Measurements from ENCODE around the gene OGFOD3. TPM values are rescaled to one million over a fixed set of nuclear protein-coding genes. Genes with fewer than 3 reads are reported as not detected.

The OGFOD3 gene
- total RNA-seq, 4 donors from 2014 or later: 12.4 to 30.1 (median 24.0) TPM

- H3K27me3 ChIP-seq: peaks cover 0 to 37% of the 10 kb centered on the region in 2 donors
- H3K27ac ChIP-seq: no peak overlapping the region
- no peaks in the 10 kb centered on the region for H3K9me3 ChIP-seq
- peaks cover 0 to 19% (median 9%) of the 10 kb centered on the region in 4 donors for H3K4me1 ChIP-seq
- no peak overlapping the region for H3K4me3 ChIP-seq
- TF ChIP-seq POLR2A (IDR thresholded peaks at IDR 0.05): no peak
- TF ChIP-seq, protein P1, sequence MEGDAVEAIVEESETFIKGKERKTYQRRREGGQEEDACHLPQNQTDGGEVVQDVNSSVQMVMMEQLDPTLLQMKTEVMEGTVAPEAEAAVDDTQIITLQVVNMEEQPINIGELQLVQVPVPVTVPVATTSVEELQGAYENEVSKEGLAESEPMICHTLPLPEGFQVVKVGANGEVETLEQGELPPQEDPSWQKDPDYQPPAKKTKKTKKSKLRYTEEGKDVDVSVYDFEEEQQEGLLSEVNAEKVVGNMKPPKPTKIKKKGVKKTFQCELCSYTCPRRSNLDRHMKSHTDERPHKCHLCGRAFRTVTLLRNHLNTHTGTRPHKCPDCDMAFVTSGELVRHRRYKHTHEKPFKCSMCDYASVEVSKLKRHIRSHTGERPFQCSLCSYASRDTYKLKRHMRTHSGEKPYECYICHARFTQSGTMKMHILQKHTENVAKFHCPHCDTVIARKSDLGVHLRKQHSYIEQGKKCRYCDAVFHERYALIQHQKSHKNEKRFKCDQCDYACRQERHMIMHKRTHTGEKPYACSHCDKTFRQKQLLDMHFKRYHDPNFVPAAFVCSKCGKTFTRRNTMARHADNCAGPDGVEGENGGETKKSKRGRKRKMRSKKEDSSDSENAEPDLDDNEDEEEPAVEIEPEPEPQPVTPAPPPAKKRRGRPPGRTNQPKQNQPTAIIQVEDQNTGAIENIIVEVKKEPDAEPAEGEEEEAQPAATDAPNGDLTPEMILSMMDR (IDR thresholded peaks at IDR 0.05): no peak
- no peaks in the 10 kb centered on the region for H3K36me3 ChIP-seq
- peak in 1 of 3 donors; percentile 42 for DNase-seq
Observed at GRCh38 chr17:82372249-82373071, 45.9 kb downstream of the OGFOD3 start.

- DNase-seq: peak in 1 of 3 donors; percentile 34
- Histone ChIP-seq H3K36me3 (no peaks in the 10 kb centered on the region), H3K27ac (no peak within 1 kb of the TSS), H3K4me3 (peak within 1 kb of the TSS; percentile 0 to 51 (median 35)), H3K27me3 (peaks cover 0 to 37% of the 10 kb centered on the region in 2 donors), H3K9me3 (no peaks in the 10 kb centered on the region), H3K4me1 (peaks cover 0 to 19% (median 9%) of the 10 kb centered on the region in 4 donors)
- TF ChIP-seq, protein P1 (IDR thresholded peaks at IDR 0.05): no peak
- TF ChIP-seq POLR2A (IDR thresholded peaks at IDR 0.05): no peak
Observed at GRCh38 chr17:82371333-82372248, 46.8 kb downstream of the OGFOD3 start, which contains the start of gene UTS2R. Gene UTS2R (plus strand): TSS chr17:82371765. CDS start chr17:82374325, 2,560 bp downstream.

DNA sequence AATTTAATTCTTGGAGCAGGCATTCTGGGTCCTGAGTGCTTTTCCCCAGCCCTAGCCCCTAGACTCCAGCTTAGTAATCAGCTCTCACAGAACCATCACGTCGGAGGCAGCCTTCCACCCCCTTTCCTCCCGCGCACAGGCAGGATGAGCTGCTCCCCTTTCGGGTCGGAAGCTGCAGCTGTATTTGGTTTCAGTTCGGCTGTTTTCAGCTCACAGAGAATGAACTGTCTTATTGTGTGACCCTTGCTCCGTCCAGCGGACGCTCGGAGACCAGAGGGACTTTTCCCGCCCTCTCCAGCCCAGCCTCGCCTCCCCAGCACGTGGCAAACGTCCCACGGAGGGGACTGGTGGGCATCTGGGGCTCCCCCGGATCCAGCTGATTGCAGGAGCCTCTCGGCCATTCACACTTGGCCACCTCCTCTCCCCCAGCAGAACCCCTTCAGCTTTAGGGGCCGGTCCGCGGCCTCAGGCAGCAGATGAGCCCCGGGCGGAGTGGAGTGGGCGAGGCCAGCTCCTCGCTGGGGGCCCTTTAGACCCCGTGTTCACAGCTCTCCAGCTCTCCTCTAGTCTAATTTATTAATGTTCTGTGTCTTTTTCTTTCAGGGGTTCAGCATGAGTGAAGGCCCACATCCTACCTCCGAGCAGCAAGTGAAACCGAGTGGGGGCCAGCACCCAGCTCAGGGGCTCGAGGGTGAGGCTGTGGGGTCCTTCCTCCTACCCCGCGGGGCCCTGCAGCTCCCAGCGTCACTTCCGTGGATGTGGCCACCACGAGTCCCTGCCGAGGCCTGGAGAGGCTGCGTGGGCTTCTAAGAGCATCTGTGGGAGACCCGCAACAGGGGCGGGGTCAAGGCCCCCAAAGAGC, 47.7 kb downstream of the OGFOD3 start:
- H3K4me3 ChIP-seq: peak overlapping the region; percentile 0 to 51 (median 35)
- H3K27me3 ChIP-seq: peaks cover 0 to 37% of the 10 kb centered on the region in 2 donors
- H3K9me3 ChIP-seq: no peaks in the 10 kb centered on the region
- TF ChIP-seq, protein P1 (IDR thresholded peaks at IDR 0.05): no peak
- TF ChIP-seq POLR2A (IDR thresholded peaks at IDR 0.05): no peak
- H3K4me1 ChIP-seq: peaks cover 0 to 19% (median 9%) of the 10 kb centered on the region in 4 donors
- H3K36me3 ChIP-seq: no peaks in the 10 kb centered on the region
- H3K27ac ChIP-seq: no peak overlapping the region
- DNase-seq: peak; percentile 32 to 60 (median 46)

- H3K27ac ChIP-seq: no peak overlapping the region
- peaks cover 0 to 23% of the 10 kb centered on the region in 2 donors for H3K27me3 ChIP-seq
- TF ChIP-seq, protein P1 (IDR thresholded peaks at IDR 0.05): no peak
- TF ChIP-seq POLR2A (IDR thresholded peaks at IDR 0.05): no peak
Observed at GRCh38 chr17:82369211-82369610, 49.2 kb downstream of the OGFOD3 start.

More at GRCh38 chr17:82369211-82369610, 49.2 kb downstream of the OGFOD3 start:
- no peak for DNase-seq
- H3K9me3 ChIP-seq: no peaks in the 10 kb centered on the region
- no peak overlapping the region for H3K4me3 ChIP-seq
- no peaks in the 10 kb centered on the region for H3K36me3 ChIP-seq
- peaks cover 0 to 19% (median 9%) of the 10 kb centered on the region in 4 donors for H3K4me1 ChIP-seq

All from Peyer's patch (tissue), 4 donors.